GM10248 (cell line): Measurements from ENCODE around the gene KCNA5.

Source experiments
- CTCF ChIA-PET: fragments of 300-600 bp; sonication (Branson Sonifier 250); formaldehyde crosslinking; extraction: SDS; loops from one replicate; lab custom pipeline; 2021; ENCODE audit warnings: antibody characterized with exemption; lab: Yijun Ruan, JAX
- POLR2A ChIA-PET: fragments of 350-650 bp; sonication (Branson Sonifier 250); formaldehyde crosslinking; extraction: SDS; loops from one replicate; lab custom pipeline; 2020; ENCODE audit warnings: antibody characterized with exemption; lab: Yijun Ruan, JAX
- DNase-seq: peaks from one replicate; pipeline ENCODE4 v3.0.0; 2012; ENCODE audit errors: extremely low spot score
- CTCF ChIP-seq: IDR thresholded peaks from 2 replicates; pipeline ENCODE4 v1.5.1; 2012; ENCODE audit warnings: mild to moderate bottlenecking, low read depth; ENCODE audit errors: extremely low read depth, missing control alignments, control extremely low read depth

KCNA5 gene

DNA sequence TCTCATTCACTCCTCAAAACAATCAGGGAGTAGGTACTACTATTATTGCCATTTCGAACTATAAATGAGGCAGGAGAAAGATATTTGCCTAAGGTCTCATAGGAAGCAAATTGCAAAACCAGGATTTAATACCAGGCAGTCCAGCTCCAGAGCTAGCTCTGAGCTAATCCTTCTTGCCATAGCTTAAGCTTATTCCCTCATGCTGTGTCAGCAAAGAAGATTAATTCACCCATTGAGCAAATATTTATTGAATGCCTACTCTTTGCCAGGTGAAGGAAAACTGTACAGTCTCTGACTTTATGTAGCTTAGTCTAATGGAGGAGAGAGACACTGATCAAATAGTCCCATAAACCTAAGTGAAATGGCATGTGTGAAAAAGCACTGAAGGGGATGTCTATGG, 19.5 kb downstream of the KCNA5 start:
- TF ChIP-seq CTCF, result no peak
- no peak for DNase-seq
- ChIA-PET POLR2A (no interaction called here), CTCF (interaction anchor here (0.8 to 2.4 kb wide), 5 partner anchors 8 to 41 kb away, joined by 3 to 12 read pairs (median 3); no protein-coding TSS in a partner anchor)

GRCh38 chr12:5064913-5065490, 21.3 kb downstream of the KCNA5 start:
- ChIA-PET CTCF (interaction anchor here (0.9 to 9.4 kb wide), 5 partner anchors 8 to 43 kb away, joined by 3 to 70 read pairs (median 7); no protein-coding TSS in a partner anchor), POLR2A (no interaction called here)
- DNase-seq, result no peak
- TF ChIP-seq CTCF, result no peak

DNA sequence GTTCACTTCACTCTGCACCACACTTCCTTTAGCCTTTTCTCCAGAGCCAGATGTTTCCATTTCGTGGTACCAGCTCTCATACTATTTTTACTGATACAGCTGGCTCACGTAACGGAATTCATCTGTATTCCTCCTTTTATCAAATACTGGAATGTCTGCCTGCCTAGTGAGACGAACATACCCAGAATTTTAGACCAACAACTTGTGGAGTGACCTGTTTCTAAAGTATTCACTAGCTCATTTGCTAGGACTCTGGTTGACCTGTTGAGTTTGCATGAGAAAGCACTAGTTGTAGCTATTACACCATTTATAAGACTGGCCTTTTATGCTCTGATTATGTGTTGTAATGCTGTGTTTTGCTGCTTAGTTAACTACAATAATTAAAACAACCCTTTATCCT, 22.6 kb downstream of the KCNA5 start:
- DNase-seq, result no peak
- POLR2A ChIA-PET, result no interaction called here
- CTCF ChIA-PET, result interaction anchor here (1.0 to 9.4 kb wide), 5 partner anchors 9 to 54 kb away, joined by 3 to 70 read pairs (median 7); no protein-coding TSS in a partner anchor
- no peak for TF ChIP-seq CTCF

- no peak for DNase-seq
- ChIA-PET CTCF (interaction anchor here (0.7 to 9.4 kb wide), 9 partner anchors 9 to 213 kb away, joined by 3 to 70 read pairs (median 4); no protein-coding TSS in a partner anchor), POLR2A (no interaction called here)
- no peak for TF ChIP-seq CTCF
Observed at GRCh38 chr12:5068126-5068525, 24.4 kb downstream of the KCNA5 start.

GRCh38 chr12:5068619-5069018, 24.9 kb downstream of the KCNA5 start:
- POLR2A ChIA-PET, result no interaction called here
- CTCF ChIA-PET, result interaction anchor here (0.7 to 9.4 kb wide), 7 partner anchors 8 to 46 kb away, joined by 3 to 70 read pairs (median 4); no protein-coding TSS in a partner anchor
- TF ChIP-seq CTCF, result no peak
- DNase-seq, result no peak

GRCh38 chr12:5070090-5070489, 26.4 kb downstream of the KCNA5 start:
- ChIA-PET CTCF (interaction anchor here (0.9 to 9.4 kb wide), 4 partner anchors 10 to 221 kb away, joined by 3 to 70 read pairs (median 4); no protein-coding TSS in a partner anchor), POLR2A (no interaction called here)
- no peak for TF ChIP-seq CTCF
- no peak for DNase-seq
